ENCODE data around the gene RAB3GAP2. TPM values are rescaled to one million over a fixed set of nuclear protein-coding genes. Genes with fewer than 3 reads are reported as not detected.
"Not testable (repeated sequence)": the region's sequence is repeated elsewhere in the genome, so short reads cannot be mapped to it uniquely, and the experiment has no call there.

The RAB3GAP2 gene
- total and polyA plus RNA-seq, 5 experiments from 2014 or later = 16.6 to 52.0 (median 22.8) TPM

- H3K36me3 Mint-ChIP-seq = peaks cover 10 to 87% (median 24%) of the 10 kb centered on the region in 3 donors
- POLR2A ChIA-PET, H3K27me3 Mint-ChIP-seq: not testable (repeated sequence)
Measured at GRCh38 chr1:220110473-220110872, 161.8 kb downstream of the RAB3GAP2 start.

GRCh38 chr1:220099826-220100225 lies 172.4 kb downstream of the RAB3GAP2 start:
- no peak for DNase-seq
- H3K4me1 Mint-ChIP-seq = peaks cover 9 to 28% (median 19%) of the 10 kb centered on the region in 4 donors
- POLR2A ChIA-PET = no interaction called here
- no peak for ATAC-seq
- H3K36me3 Mint-ChIP-seq = peaks cover 0 to 78% (median 13%) of the 10 kb centered on the region in 3 donors
- H3K9me3 Mint-ChIP-seq = no peaks in the 10 kb centered on the region
- H3K27me3 Mint-ChIP-seq = no peaks in the 10 kb centered on the region
- peak overlapping the region in 2 of 10 donors; percentile 16 to 24 for H3K27ac Mint-ChIP-seq
- H3K4me3 Mint-ChIP-seq = no peak overlapping the region

More at GRCh38 chr1:220110473-220110872, 161.8 kb downstream of the RAB3GAP2 start:
- not testable (repeated sequence) for H3K4me3 Mint-ChIP-seq, DNase-seq, H3K27ac Mint-ChIP-seq, H3K4me1 Mint-ChIP-seq, ATAC-seq, H3K9me3 Mint-ChIP-seq

Small RNAs within 50 kb of the gene (microRNA-seq; reads per million reads assigned to microRNA genes)
- gene MIR194-1 (ENCODE audit: borderline microRNAs expressed) (2.4 reads per million), gene MIR215 (ENCODE audit: borderline microRNAs expressed) (1.7 reads per million), gene MIR664A (ENCODE audit: borderline microRNAs expressed) (282 reads per million, percentile 74 among the genes with 10 or more reads in this experiment)

Other genes with a start within 250 kb of the RAB3GAP2 start
- 100 to 1,000 TPM; 109 to 111 TPM for gene EPRS1, start 225.9 kb downstream of the RAB3GAP2 start, total RNA-seq
- 10 to 100 TPM; 47.8 to 54.3 (median 52.0) TPM for gene EPRS1, start 225.9 kb downstream of the RAB3GAP2 start, polyA plus RNA-seq
- gene BPNT1, start 182.7 kb downstream of the RAB3GAP2 start, total RNA-seq = 10 to 100 TPM; 16.0 to 19.5 TPM
- 10 to 100 TPM; 15.0 to 18.4 (median 16.0) TPM for gene BPNT1, start 182.7 kb downstream of the RAB3GAP2 start, polyA plus RNA-seq
- gene IARS2, start 178.3 kb downstream of the RAB3GAP2 start, total RNA-seq = 10 to 100 TPM; 44.5 to 46.0 TPM
- gene IARS2, start 178.3 kb downstream of the RAB3GAP2 start, polyA plus RNA-seq = 10 to 100 TPM; 51.7 to 70.3 (median 58.4) TPM